Measurements from ENCODE around the gene MACC1. TPM values are rescaled to one million over a fixed set of nuclear protein-coding genes. Genes with fewer than 3 reads are reported as not detected.
"Not testable (repeated sequence)": the region's sequence is repeated elsewhere in the genome, so short reads cannot be mapped to it uniquely, and the experiment has no call there.

The MACC1 gene
- polyA plus RNA-seq, 5 donors: 5.4 to 15.8 (median 9.8) TPM

DNA sequence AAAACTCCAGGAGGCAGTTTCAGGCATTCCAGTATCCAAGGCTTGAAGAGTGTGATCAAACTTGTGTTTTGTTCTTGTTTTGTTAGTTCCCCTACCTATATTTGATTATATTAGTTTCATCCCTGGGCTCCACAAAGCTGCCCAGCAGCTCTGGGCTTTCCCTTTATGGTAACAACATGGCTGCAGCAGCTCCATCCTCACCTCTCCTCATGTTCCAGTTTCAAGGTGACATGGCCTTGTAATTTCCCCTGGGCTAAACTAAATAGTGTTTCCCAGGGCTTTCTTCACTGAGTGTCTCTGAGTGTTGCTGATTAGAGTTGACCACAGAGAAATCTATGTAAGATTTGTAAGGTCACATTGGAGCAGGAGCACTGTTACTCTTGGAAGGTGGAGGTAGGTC is 83.4 kb downstream of the MACC1 start:
- no peak for DNase-seq

DNA sequence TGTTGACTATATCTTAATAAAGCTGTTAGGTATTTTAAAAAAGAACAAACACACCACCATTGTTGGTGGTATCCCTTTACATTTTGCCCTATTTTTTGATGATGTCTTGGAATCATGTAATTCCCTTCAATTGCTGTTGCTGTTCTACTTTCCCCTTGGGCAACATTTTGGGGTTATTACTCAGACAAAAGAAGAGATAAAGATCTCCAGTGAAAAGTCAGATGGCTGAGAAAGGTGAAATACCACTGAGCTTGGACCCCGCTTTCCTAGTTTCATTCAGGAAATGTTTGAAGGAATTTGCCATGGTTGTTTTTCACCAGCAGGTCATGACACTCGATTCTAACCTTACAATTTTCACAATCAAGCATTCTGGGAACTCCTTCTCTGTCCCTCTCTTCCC is 84.6 kb downstream of the MACC1 start:
- no peak for DNase-seq

DNA sequence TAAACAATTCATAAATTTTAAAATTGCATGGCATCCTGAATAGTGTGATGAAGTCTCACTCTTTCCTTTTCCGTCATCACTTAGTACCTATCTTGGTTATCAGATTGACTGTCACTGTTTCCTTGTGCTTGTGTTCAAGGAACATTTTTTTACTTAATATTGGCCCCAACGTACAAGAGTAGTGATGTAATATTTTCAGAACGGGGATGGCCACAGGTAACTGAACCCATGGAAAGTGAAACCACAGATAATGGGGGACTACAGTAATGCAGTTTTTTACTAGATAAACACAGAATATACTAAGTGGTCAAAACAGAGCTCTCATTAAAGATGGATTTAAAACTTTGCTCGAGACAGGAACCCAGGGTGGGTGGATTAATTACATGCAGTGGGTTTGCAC is 85.4 kb downstream of the MACC1 start:
- no peak for DNase-seq

DNA sequence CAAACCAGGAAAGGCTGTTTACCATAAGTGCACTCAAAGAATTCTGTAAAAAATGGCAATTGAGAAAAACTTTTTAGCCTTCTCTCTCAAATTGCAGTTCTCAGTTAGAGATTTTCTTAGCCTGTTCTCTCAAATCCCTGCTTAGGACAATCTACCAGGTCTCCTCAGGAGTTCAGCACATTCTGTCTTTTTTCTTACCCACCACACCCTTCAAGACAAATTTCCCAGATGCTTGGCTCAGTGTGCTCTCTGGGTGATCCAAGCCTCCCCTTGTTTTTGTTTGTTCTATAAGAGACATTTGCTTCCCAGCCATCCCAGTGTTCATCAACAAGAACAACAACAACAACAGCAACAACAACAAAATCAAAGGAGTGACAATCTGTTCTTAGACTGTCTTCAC is 87.3 kb downstream of the MACC1 start:
- no peak for DNase-seq

DNA sequence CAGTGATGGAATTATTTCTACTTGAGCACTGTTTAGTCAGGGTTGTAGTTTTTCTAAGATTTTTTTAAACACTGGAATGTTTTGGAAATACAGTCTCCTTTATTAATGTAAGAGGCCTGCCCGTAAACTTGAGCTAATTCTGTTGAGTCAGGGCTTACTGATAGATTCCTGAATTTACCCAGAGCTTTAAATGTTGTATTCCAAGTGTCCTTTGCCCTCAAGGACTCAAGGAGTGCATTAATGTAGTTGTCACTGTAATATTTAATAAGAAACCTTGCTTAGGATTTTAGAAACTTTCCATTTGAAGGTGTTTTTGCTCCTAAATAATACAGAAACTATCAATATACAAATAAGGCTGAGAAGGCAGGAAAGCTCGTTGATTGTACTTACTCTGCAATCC is 89.2 kb downstream of the MACC1 start:
- DNase-seq: no peak

DNA sequence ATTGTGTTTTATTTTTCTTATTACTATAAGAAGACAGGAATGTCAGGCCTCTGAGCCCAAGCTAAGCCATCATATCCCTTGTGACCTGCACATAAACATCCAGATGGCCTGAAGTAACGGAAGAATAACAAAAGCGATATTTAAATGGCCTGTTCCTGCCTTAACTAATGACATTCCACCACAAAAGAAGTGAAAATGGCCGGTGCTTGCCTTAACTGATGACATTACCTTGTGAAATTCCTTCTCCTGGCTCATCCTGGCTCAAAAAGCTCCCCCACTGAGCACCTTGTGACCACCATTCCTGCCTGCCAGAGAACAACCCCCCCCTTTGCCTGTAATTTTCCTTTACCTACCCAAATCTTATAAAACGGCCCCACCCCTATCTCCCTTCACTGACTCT is 91.1 kb downstream of the MACC1 start:
- not testable (repeated sequence) for DNase-seq

DNA sequence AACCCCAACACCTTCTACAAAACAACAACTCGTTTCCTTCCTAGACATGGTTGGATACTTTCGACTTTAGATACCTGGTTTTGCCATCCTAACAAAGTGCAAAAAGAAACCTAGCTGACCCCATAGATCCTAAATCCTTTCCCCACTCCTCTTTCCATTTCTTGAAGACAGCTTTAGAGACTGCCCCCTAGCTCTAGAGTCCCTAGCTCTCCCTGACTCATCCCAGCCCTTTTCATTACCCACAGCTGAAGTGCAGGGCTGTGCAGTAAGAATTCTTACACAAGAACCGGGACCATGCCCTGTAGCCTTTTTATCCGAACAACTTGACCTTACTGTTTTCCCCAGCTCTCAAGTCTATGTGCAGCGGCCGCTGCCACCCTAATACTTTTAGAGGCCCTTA is 93.1 kb downstream of the MACC1 start:
- not testable (repeated sequence) for DNase-seq

DNA sequence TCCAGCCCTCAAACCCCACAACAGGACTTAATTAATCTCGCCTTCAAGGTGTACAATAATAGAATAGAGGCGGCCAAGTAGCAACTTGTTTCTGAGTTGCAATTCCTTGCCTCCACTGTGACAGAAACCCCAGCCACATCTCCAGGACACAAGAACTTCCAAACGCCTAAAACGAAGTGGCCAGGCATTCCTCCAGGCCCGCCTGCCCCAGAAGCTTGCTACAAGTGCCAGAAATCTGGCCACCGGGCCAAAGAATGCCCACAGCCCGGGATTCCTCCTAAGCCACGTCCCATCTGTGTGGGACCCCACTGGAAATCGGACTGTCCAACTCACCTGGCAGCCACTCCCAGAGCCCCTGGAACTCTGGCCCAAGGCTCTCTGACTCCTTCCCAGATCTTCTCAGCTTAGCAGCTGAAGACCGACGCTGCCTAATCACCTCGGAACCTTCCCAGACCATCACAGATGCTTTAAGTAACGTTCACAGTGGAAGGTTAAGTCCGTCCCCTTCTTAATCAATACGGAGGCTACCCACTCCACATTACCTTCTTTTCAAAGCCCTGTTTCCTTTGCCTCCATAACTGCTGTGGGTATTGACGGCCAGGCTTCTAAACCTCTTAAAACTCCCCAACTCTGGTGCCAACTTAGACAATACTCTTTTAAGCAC is 94.4 kb downstream of the MACC1 start:
- DNase-seq: not testable (repeated sequence)

DNA sequence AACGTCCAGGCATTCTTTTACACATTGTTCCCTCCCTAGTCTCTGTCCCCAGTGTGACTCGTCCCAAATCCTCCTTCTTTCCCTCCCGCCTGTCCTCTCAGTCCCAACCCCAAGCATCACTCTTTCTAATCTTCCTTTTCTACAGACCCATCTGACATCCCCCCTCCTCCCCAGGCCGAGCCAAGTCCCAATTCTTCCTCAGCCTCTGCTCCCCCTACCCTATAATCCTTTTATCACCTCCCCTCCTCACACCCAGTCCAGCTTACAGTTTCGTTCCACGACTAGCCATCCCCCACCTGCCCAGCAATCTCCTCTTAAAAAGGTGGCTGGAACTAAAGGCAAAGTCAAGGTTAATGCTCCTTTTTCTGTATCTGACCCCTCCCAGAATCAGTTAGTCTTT is 95.1 kb downstream of the MACC1 start:
- no peak for DNase-seq

DNA sequence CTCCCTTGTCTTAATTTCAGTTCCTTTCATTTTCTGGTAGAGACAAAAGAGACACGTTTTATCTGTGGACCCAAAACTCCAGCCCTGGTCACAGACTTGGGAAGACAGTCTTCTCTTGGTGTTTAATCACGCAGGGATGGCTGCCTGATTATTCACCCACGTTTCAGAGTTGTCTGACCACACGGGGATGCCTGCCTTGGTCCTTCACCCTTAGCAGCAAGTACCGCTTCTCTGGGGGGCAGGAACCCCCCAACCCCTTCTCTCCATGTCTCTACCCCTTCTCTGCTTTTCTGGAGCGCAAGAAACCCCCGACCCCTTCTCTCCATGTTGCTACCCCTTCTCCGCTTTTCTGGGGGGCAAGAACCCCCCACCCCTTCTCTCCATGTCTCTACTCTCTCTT is 95.8 kb downstream of the MACC1 start:
- no peak for DNase-seq

DNA sequence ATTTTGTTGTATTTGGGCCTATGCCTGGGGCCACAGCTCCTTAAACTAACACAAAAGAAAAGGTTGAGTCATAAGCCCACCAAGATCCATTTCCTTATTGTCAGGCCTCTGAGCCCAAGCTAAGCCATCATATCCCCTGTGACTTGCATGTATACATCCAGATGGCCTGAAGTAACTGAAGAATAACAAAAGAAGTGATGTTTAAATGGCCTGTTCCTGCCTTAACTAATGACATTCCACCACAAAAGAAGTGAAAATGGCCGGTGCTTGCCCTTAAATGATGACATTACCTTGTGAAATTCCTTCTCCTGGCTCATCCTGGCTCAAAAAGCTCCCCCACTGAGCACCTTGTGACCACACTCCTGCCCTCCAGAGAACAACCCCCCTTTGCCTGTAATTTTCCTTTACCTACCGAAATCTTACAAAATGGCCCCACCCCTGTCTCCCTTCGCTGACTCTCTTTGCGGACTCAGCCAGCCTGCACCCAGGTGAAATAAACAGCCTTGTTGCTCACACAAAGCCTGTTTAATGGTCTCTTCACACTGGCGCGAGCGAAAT is 96.5 kb downstream of the MACC1 start:
- DNase-seq: not testable (repeated sequence)

DNA sequence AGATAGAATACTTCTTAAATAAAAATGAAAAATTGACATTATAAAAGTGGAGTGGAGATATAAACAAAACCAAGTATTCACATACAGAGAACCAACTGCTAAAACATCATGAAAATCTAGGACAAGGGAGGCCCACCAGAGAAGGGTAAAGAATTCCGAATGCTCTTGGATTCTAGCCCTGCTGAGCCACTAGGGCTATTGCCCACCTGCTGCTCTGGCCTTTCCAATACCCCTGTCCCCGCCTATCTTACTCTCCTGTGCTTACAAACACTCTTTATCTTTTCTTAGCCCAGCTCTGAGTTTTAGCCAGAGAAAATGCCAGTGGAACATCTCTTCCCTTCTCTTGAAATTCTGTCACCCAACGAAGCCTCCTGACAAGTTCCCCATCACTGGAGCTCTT is 100.3 kb downstream of the MACC1 start:
- no peak for DNase-seq

DNA sequence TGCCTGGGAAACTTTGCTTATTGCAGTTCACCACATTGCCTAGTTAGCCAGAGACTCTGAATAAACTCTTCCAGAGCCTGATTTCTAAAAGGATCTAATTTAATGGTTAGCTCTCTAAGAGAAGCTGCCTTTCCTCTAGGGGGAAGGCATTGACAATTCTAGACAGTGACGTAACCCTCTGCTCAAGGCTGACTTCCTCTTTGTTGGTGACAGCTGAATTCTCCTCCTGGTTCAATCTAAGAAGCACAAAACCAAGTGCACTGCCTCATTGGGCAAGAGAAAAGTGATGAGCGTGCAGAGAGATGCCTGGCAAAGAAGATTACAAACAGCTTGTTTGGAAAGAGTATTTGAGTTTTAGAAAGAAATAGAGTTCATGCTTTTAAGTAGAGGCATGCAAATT is 102.7 kb downstream of the MACC1 start:
- peak in 1 of 2 donors; percentile 2 for DNase-seq

DNA sequence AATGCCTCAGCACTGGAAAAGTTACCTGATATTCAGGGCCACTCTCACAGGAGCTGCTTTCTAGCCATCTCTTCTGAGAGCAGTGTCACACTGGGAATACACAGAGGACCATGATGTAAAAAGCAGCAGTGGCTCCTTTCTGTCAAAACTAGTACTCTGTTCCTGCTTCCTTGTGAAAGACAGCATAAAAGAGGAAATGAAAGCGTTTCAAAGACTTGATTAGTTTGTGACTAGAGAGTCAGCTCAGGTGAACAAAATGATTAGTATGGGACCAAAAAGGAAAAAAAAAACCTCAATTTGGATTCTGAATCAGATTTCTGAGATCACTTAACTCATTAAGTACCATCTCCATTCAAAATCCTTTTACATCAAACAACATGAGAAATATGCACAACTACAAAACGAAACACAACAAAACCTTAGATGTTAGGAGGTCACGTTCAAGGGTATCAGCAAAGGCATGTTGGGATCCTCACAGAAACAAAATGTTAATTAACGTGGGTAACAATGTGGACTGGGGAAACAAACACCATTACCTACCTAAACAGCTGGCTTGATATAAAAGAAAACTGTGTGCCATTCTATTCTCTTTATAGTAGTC is 103.7 kb downstream of the MACC1 start:
- no peak for DNase-seq

DNA sequence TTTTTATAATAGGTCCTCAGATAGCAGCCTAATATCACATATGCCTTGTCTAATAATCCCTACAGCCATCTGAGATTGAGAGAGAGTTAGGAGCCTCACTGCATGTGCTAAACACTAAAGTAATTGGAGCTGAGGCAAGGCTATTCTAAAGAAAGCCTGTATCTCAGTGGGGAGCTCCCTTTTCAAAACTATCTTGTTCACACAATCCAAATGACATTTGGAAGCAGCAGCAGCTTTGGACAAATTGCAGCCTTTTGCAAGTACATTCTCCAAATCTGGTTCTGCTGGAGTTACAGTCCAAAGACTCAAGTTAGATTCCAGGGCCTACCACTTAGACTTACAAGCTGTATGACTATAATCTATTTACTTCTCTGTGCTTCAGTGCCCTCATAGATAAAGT is 104.5 kb downstream of the MACC1 start:
- DNase-seq: no peak

DNA sequence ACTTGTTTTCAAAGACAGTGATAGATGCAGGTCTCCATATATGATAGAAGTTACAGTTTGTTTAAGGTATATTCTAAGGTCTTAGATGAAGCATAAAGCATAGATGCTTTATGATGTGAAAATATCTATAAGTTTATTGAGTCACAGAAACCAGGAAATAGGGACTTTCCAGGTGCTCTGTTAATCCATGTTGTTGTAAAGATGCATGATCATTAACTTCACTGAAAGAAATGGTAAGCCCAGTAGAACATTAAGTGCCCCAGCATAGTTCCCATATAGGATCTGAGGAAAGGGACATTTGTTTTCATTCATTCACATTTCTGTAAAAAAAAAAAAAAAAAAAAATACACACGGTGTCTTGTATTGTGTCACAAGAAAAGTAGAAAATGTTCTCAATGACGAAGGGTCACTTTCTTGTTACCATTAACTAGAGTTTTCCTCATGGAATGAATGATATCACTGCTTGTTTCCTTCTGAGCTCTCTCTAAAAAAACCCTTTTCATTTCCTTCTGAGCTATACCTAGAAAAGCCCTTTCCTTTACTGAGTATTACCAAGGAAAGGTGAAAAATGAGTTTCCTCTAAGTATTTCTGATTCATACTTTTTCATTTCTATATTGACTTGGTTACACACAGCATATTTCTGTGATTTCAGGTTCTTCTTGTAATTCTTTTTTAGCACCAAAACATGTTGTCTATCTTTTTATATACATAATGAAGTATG is 105.2 kb downstream of the MACC1 start:
- DNase-seq: no peak

DNA sequence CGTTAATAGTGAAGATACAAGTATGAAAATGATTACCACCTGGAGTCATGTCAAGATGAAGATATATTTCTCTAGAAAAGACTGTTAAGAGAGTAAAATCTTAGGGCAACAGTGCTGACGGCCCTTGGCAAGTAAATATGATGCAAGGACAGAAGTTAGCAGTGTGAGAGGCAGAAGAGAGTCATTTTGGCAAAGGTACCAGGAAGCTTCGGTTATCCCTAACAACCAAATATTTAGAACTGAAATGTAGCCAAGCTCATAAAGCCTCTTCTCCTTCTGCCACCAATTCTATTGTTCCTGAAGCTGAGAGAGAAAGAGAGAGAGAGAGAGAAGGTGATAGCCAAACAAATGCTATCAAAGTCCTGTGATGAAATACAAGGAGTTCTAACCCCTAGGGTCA is 109.6 kb downstream of the MACC1 start:
- no peak for DNase-seq

DNA sequence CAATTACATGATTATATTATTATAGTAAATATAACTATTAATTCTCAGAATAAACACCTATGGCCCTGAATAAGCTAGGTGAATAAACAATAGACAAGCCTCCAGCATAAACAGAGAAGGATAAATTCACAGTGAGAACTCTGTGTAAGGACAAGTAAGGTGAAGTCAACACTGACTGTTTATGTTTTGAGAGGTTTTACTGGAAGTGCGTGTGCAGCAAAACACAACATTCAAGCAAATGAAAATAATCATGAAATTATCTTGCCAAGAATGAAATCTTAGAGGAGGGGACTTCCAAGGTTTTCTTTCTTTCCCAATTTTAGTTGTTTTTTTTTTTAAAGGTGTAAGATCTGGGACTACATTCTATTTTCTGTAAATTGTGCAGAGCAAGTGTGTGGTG is 112.5 kb downstream of the MACC1 start:
- DNase-seq: no peak

DNA sequence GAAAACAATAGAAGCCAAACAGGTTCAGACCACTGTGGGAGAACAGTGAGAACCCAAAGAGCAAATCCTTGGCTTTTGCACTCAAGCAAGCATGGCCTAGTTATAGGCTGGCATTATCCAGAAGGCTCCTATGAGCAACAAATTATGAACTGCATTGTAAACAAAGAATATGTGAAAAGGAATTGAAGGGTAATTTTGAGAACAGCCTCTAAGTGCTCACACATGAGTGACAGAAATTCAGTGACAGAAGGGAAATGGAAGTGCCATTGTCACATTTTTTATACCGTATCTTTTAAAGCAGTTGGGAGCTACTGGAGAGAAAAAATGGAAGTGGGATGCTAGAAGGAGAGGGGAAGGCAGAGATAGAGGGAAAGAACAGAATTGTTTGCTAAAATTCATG is 114.2 kb downstream of the MACC1 start:
- no peak for DNase-seq

DNA sequence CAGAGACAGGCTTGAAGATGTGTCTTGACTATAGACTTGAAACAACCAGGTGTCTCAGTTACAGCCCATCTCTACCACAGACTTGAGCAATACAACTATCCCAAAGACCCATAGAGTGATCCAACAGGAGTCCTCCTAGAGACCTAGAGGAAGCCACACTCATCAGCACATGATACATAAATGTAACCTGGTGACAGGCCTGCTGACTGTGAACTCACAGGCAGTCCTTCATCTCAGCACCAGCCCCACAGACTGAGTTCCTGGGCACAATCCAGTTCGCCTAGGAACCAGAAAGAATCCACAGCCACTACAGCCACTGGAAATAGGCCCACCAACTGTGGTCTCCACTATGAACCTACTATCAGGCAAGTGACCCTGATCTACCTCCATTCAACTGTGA is 121.3 kb downstream of the MACC1 start:
- no peak for DNase-seq

DNA sequence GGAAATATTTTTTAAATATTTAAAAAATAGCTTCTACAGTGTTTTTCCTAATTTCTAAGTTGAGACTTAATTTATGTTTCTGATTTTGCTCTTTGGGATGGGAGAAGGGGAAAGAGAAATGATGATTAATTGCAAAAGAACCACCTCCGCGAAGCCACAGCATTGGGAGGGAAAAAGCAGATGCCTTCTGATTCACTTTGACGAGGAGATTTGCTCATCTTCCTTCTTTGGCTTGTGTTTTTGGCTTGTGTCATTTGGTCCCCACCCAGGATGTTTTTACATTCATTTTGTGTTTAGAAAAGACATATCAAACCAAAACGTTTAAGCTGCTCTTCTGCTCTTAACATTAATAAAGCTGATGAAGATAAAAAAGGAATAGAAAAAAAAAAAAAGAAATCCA is 121.7 kb downstream of the MACC1 start:
- DNase-seq: no peak

DNA sequence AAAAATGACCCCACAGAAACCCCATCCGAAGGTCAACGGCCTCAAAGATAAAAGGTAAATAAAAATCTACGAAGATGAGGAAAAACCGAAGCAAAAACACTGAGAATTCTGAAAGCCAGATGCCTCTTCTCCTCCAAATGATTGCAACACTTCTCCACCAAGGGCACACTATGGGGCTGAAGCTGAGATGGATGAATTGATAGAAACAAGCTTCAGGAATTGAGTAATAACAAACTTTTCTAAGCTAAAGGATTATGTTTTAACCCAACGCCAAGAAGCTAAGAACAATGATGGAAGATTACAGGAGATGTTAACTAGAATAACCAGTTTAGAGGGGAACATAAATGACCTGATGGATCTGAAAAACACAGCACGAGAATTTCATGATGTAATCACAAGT is 127.8 kb downstream of the MACC1 start:
- DNase-seq: peak in 1 of 2 donors; percentile 16

DNA sequence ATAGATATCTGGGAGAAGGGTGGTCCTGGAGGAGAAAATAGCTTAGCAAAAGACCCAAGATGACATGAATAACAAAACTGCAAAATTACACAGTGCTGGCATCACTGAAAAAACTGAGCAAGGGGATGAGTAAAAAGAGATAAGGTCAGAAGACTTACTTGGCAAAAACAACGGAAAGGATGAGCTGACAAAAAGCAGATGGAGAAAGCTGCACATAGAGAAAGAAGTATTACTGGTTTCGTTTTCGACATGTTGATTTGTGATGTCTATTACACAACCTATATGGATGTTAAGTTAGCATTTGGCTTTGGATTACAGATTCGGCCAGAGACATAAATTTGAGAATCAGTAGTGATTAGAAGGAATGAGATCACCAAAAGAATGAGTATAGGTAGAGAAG is 132.1 kb downstream of the MACC1 start:
- no peak for DNase-seq

Data from right lung (tissue), 5 donors.